ENCODE results near the gene ZBTB42. TPM values are rescaled to one million over a fixed set of nuclear protein-coding genes. Genes with fewer than 3 reads are reported as not detected.

Gene ZBTB42
- total RNA-seq, 1 experiment from 2014 or later: 1.4 TPM

DNA sequence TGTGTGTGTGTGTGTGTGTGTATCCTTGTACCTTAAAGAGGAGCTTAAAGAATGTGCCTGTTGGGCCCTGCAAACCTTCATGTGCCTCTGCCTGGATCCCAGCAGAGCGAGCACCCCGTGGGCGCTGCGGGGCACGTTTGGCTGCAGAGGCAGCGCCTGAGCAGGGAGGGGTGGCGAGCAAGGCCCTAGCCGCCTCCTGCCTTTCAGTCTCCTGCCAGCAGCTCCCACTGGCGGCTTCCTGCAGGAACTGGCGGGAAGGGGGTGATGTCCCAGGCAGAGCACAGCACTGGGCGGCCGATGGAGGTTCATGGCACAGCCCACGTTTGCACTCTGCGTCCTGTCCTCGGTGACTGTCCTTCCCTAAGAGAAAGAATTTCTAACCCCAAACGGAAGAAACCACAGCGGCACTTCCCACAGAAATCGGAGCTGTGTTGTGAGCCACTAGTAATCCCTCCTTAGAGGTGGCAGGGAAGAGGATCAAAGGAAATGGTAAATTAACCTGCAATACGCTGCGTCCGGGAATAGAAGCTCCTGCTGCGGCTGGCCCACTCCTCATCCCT lies 19.8 kb downstream of the ZBTB42 start:
- intact Hi-C loops (cut with micrococcal nuclease; ENCODE audit: unreplicated experiment): no loop called here
- ChIA-PET POLR2A (ENCODE audit: low non-redundant PET) (no interaction called here), CTCF (no interaction called here)
- DNase-seq (ENCODE audit: low spot score): peak; percentile 77
- Histone ChIP-seq H3K9me3 (ENCODE audit: low read depth, low read length, poor library complexity, severe bottlenecking) (no peaks in the 10 kb centered on the region), H3K4me3 (ENCODE audit: low read depth, low read length, poor library complexity, severe bottlenecking) (no peak overlapping the region), H3K36me3 (ENCODE audit: insufficient read depth, low read length, poor library complexity, severe bottlenecking) (no peaks in the 10 kb centered on the region), H3K27me3 (replicated peaks; ENCODE audit: insufficient read depth, low read depth, low read length, poor library complexity) (no peaks in the 10 kb centered on the region), H3K27ac (ENCODE audit: low read depth, low read length, poor library complexity, severe bottlenecking) (no peak overlapping the region), H3K4me1 (ENCODE audit: insufficient read depth, low read length, poor library complexity, severe bottlenecking) (peaks cover 5% of the 10 kb centered on the region)
- TF ChIP-seq EZH2 (IDR thresholded peaks at IDR 0.05; ENCODE audit: borderline replicate concordance, low read depth, low read length, poor library complexity, severe bottlenecking) (no peak), CTCF (conservative IDR thresholded peaks at IDR 0.05; ENCODE audit: low read depth, low read length) (peak; percentile 48)
- BruUV-seq (replicated peaks): no TSS peak

DNA sequence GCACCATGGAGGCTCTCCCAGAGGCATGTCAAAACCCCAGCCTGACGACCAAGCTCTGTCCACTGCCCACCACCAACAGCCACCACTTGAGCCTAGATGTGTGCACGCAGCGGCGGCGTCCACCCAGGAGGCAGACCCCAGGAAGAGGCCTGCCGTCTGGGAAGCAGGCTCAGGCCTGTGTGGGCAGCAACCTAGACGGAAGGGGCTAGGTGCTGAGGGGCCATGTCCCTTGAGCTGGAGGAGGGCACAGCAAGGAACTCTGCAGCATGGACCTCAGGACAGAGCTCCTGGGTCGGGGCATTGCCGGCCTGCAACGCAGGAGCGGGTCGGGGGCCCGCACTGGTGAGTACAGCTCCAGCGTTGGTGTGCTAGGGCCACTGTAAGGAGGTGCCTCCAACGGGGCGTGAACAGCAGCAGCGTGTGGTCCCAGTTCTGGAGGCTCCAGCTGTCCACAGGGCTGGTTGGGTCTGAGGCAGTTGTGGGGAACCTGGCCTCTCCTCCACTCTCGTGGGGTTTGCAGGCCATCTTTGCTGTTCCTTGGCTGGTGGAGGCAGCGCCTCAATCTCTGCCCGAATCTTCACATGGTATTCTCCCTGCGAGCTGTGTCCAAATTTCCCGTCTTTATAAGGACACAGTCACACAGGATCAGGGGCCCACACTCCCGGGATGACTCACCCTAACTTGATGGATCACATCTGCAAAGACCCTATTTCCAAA lies 20.5 kb downstream of the ZBTB42 start:
- Histone ChIP-seq H3K4me1 (ENCODE audit: insufficient read depth, low read length, poor library complexity, severe bottlenecking) (peaks cover 5% of the 10 kb centered on the region), H3K4me3 (ENCODE audit: low read depth, low read length, poor library complexity, severe bottlenecking) (no peak overlapping the region), H3K36me3 (ENCODE audit: insufficient read depth, low read length, poor library complexity, severe bottlenecking) (no peaks in the 10 kb centered on the region), H3K9me3 (ENCODE audit: low read depth, low read length, poor library complexity, severe bottlenecking) (no peaks in the 10 kb centered on the region), H3K27ac (ENCODE audit: low read depth, low read length, poor library complexity, severe bottlenecking) (no peak overlapping the region), H3K27me3 (replicated peaks; ENCODE audit: insufficient read depth, low read depth, low read length, poor library complexity) (no peaks in the 10 kb centered on the region)
- ChIA-PET CTCF (no interaction called here), POLR2A (ENCODE audit: low non-redundant PET) (no interaction called here)
- no TSS peak for BruUV-seq (replicated peaks)
- no peak for TF ChIP-seq CTCF (conservative IDR thresholded peaks at IDR 0.05; ENCODE audit: low read depth, low read length)
- no peak for TF ChIP-seq EZH2 (IDR thresholded peaks at IDR 0.05; ENCODE audit: borderline replicate concordance, low read depth, low read length, poor library complexity, severe bottlenecking)
- no peak for DNase-seq (ENCODE audit: low spot score)
- intact Hi-C loops (cut with micrococcal nuclease; ENCODE audit: unreplicated experiment): no loop called here

- Histone ChIP-seq H3K9me3 (ENCODE audit: low read depth, low read length, poor library complexity, severe bottlenecking) (no peaks in the 10 kb centered on the region), H3K27ac (ENCODE audit: low read depth, low read length, poor library complexity, severe bottlenecking) (no peak overlapping the region), H3K27me3 (replicated peaks; ENCODE audit: insufficient read depth, low read depth, low read length, poor library complexity) (no peaks in the 10 kb centered on the region), H3K36me3 (ENCODE audit: insufficient read depth, low read length, poor library complexity, severe bottlenecking) (no peaks in the 10 kb centered on the region), H3K4me1 (ENCODE audit: insufficient read depth, low read length, poor library complexity, severe bottlenecking) (peaks cover 2% of the 10 kb centered on the region), H3K4me3 (ENCODE audit: low read depth, low read length, poor library complexity, severe bottlenecking) (no peak overlapping the region)
- TF ChIP-seq CTCF (conservative IDR thresholded peaks at IDR 0.05; ENCODE audit: low read depth, low read length) (no peak), EZH2 (IDR thresholded peaks at IDR 0.05; ENCODE audit: borderline replicate concordance, low read depth, low read length, poor library complexity, severe bottlenecking) (no peak)
- no TSS peak for BruUV-seq (replicated peaks)
- CTCF ChIA-PET: no interaction called here
- DNase-seq (ENCODE audit: low spot score): no peak
- intact Hi-C loops (cut with micrococcal nuclease; ENCODE audit: unreplicated experiment): no loop called here
- POLR2A ChIA-PET (ENCODE audit: low non-redundant PET): no interaction called here
Observed at GRCh38 chr14:104821971-104822608, 21.2 kb downstream of the ZBTB42 start.
